DOHH2 (cell line): ENCODE results near the gene LRPAP1.

ENCODE experiments used
- H3F3A ChIP-seq: fragments of 200-600 bp; sonication (generic), shearing (Covaris generic); 2 replicates; pipeline ENCODE4 v1.6.0; 2016; ENCODE audit warnings: antibody characterized with exemption, mild to moderate bottlenecking; ENCODE audit not compliant: control insufficient read depth, insufficient read depth
- H3K27ac ChIP-seq: fragments of 200-600 bp; sonication (generic); 2 replicates; pipeline ENCODE4 v1.5.1; 2014; ENCODE audit warnings: low read depth, mild to moderate bottlenecking, low read length, moderate library complexity
- H3K27me3 ChIP-seq: fragments of 200-600 bp; sonication (generic); 2 replicates; pipeline ENCODE4 v1.6.1; 2014; ENCODE audit warnings: mild to moderate bottlenecking, low read length, mixed read lengths; ENCODE audit not compliant: control insufficient read depth
- H3K36me3 ChIP-seq: fragments of 200-600 bp; sonication (generic); 2 replicates; pipeline ENCODE4 v1.6.1; 2014; ENCODE audit warnings: mild to moderate bottlenecking, low read length, moderate library complexity, mixed read lengths; ENCODE audit not compliant: control insufficient read depth
- H3K4me1 ChIP-seq: fragments of 200-600 bp; sonication (generic); 2 replicates; pipeline ENCODE4 v1.6.1; 2014; ENCODE audit warnings: mild to moderate bottlenecking, low read length, mixed read lengths; ENCODE audit not compliant: control insufficient read depth
- H3K4me2 ChIP-seq: fragments of 200-600 bp; sonication (generic); 2 replicates; pipeline ENCODE4 v1.6.0; 2014; ENCODE audit warnings: mild to moderate bottlenecking, low read length, moderate library complexity
- H3K4me3 ChIP-seq: fragments of 200-600 bp; sonication (generic); 2 replicates; pipeline ENCODE4 v1.5.1; 2014; ENCODE audit warnings: mild to moderate bottlenecking, low read length, mixed read lengths
- H3K79me2 ChIP-seq: fragments of 200-600 bp; sonication (generic); 2 replicates; pipeline ENCODE4 v1.6.1; 2014; ENCODE audit warnings: mild to moderate bottlenecking, low read length, mixed read lengths; ENCODE audit not compliant: control insufficient read depth
- H3K9me2 ChIP-seq: fragments of 200-600 bp; sonication (generic); replicated peaks from 2 replicates; pipeline ENCODE4 v1.6.1; 2014; ENCODE audit warnings: mild to moderate bottlenecking, low read length, mixed read lengths; ENCODE audit not compliant: control insufficient read depth
- H3K9me3 ChIP-seq: fragments of 200-600 bp; sonication (generic); 2 replicates; pipeline ENCODE4 v1.6.1; 2014; ENCODE audit warnings: antibody characterized with exemption, low read length, mixed read lengths; ENCODE audit not compliant: control insufficient read depth, insufficient read depth
- H4K20me1 ChIP-seq: fragments of 200-600 bp; sonication (generic); 2 replicates; pipeline ENCODE4 v1.6.0; 2014; ENCODE audit warnings: low read depth, mild to moderate bottlenecking, antibody characterized with exemption, low read length, moderate library complexity; ENCODE audit not compliant: control insufficient read depth, insufficient read depth
- EZH2phosphoT487 ChIP-seq: fragments of 200-600 bp; sonication (generic); IDR thresholded peaks from 2 replicates; pipeline ENCODE4 v1.6.1; 2017; ENCODE audit warnings: borderline replicate concordance, mild to moderate bottlenecking, antibody characterized with exemption, low read length, moderate library complexity, mixed read lengths
- TF ChIP-seq, protein P1 (sequence below): fragments of 200-600 bp; sonication (generic); IDR thresholded peaks from one replicate; pipeline ENCODE4 v1.5.1; 2014; ENCODE audit warnings: antibody characterized with exemption, mild to moderate bottlenecking, low read depth, low read length; ENCODE audit not compliant: poor library complexity, severe bottlenecking

Gene LRPAP1

DNA sequence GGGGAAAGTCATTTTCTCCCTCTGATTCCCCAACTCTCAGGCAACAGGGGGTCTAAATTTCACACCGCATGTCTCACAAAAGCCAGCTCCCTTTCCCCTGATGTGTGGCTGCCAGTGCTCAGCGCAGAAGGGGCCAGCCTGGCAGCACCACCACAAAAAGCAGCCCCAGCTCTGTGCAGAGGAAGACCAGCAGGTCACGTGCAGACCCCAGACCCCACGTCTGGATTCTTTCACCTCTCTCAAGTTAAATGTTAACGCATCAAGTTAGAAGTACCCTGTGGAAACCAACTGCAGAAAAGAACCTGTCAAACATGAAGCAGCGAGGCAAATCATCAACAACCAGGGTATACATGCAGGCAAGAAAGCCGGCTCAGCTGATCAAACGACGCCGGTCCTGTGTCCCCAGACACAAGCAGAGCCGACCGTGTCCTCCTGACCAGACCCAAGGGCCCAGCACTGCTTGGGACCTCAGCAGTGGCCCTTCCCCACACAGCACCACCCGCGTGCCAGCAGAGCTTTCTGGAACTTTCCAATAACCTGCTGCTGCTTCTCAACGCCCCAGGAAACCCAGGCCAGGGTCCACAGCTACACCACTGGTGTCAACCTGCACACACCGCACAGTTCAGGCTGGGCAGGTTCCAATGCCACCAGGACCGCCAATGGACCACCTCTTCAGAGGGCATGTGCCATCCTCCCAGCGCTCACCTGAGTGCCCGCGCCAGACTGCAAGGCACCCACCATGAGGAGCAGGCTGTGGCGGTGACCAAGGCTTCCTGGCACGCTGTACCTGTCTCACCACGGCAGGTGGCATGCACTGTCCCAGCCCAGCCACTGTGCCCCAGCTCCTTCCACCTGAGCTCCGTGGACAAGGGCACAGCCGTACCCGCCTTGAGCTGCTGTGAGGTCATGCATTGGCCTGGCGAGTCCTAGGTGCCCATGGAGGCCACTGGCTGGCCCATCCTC is 4.0 kb downstream of the LRPAP1 start:
- TF ChIP-seq, protein P1, sequence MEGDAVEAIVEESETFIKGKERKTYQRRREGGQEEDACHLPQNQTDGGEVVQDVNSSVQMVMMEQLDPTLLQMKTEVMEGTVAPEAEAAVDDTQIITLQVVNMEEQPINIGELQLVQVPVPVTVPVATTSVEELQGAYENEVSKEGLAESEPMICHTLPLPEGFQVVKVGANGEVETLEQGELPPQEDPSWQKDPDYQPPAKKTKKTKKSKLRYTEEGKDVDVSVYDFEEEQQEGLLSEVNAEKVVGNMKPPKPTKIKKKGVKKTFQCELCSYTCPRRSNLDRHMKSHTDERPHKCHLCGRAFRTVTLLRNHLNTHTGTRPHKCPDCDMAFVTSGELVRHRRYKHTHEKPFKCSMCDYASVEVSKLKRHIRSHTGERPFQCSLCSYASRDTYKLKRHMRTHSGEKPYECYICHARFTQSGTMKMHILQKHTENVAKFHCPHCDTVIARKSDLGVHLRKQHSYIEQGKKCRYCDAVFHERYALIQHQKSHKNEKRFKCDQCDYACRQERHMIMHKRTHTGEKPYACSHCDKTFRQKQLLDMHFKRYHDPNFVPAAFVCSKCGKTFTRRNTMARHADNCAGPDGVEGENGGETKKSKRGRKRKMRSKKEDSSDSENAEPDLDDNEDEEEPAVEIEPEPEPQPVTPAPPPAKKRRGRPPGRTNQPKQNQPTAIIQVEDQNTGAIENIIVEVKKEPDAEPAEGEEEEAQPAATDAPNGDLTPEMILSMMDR, result no peak
- no peak for TF ChIP-seq EZH2phosphoT487
- Histone ChIP-seq H3K79me2 (peaks cover 56% of the 10 kb centered on the region), H3K4me3 (no peak overlapping the region), H3K9me3 (no peaks in the 10 kb centered on the region), H3K9me2 (no peaks in the 10 kb centered on the region), H3K4me2 (no peak overlapping the region), H3F3A (no peaks in the 10 kb centered on the region), H3K27ac (no peak overlapping the region), H3K4me1 (peaks cover 33% of the 10 kb centered on the region), H4K20me1 (peaks cover 17% of the 10 kb centered on the region), H3K27me3 (no peaks in the 10 kb centered on the region), H3K36me3 (peaks cover 42% of the 10 kb centered on the region)

GRCh38 chr4:3527101-3527913 is 4.9 kb downstream of the LRPAP1 start:
- H3K4me3 ChIP-seq, result no peak overlapping the region
- peaks cover 19% of the 10 kb centered on the region for H4K20me1 ChIP-seq
- peaks cover 27% of the 10 kb centered on the region for H3K4me1 ChIP-seq
- peaks cover 45% of the 10 kb centered on the region for H3K36me3 ChIP-seq
- TF ChIP-seq, protein P1, result no peak
- TF ChIP-seq EZH2phosphoT487, result no peak
- no peak overlapping the region for H3K4me2 ChIP-seq
- no peak overlapping the region for H3K27ac ChIP-seq
- no peaks in the 10 kb centered on the region for H3F3A ChIP-seq
- H3K79me2 ChIP-seq, result peaks cover 56% of the 10 kb centered on the region
- no peaks in the 10 kb centered on the region for H3K9me2 ChIP-seq
- H3K27me3 ChIP-seq, result no peaks in the 10 kb centered on the region
- no peaks in the 10 kb centered on the region for H3K9me3 ChIP-seq

- H3K27me3 ChIP-seq, result no peaks in the 10 kb centered on the region
- peaks cover 49% of the 10 kb centered on the region for H3K79me2 ChIP-seq
- no peak overlapping the region for H3K4me2 ChIP-seq
- TF ChIP-seq EZH2phosphoT487, result no peak
- TF ChIP-seq, protein P1, result no peak
- H4K20me1 ChIP-seq, result peaks cover 19% of the 10 kb centered on the region
- H3K9me2 ChIP-seq, result no peaks in the 10 kb centered on the region
- H3K4me1 ChIP-seq, result peaks cover 27% of the 10 kb centered on the region
- no peaks in the 10 kb centered on the region for H3K9me3 ChIP-seq
- no peak overlapping the region for H3K4me3 ChIP-seq
- H3K27ac ChIP-seq, result no peak overlapping the region
- H3F3A ChIP-seq, result no peaks in the 10 kb centered on the region
- peaks cover 50% of the 10 kb centered on the region for H3K36me3 ChIP-seq
Observed at GRCh38 chr4:3526456-3526855, 5.8 kb downstream of the LRPAP1 start.
